Measurements from ENCODE around the gene DPYD. TPM values are rescaled to one million over a fixed set of nuclear protein-coding genes. Genes with fewer than 3 reads are reported as not detected.

The DPYD gene
- total RNA-seq, 1 experiment from 2014 or later: 0.46 TPM

DNA sequence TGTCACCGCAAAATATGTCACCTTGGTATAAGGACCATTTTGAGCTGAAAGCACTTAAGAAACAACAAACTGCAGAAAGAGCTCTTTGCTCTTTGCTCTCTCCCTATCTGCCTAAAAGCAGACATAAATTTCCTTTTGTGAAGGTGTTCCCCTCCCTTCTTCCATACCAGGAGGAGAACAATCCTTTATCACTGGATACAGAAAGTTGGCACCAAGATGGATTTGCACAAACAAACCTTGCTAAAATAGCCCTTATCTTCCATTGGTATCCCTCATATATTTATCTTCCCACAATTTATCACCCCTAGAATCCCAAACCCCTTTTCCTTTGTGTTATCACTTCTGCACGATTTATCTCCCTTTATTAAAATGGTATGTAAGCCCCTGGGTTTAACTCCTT is 51.4 kb downstream of the DPYD start:
- no peaks in the 10 kb centered on the region for H3K4me1 Mint-ChIP-seq
- POLR2A ChIA-PET: no interaction called here
- no peaks in the 10 kb centered on the region for H3K9me3 Mint-ChIP-seq
- TF ChIP-seq, protein P1, sequence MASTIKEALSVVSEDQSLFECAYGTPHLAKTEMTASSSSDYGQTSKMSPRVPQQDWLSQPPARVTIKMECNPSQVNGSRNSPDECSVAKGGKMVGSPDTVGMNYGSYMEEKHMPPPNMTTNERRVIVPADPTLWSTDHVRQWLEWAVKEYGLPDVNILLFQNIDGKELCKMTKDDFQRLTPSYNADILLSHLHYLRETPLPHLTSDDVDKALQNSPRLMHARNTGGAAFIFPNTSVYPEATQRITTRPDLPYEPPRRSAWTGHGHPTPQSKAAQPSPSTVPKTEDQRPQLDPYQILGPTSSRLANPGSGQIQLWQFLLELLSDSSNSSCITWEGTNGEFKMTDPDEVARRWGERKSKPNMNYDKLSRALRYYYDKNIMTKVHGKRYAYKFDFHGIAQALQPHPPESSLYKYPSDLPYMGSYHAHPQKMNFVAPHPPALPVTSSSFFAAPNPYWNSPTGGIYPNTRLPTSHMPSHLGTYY (CRISPR knock-in tag; IDR thresholded peaks at IDR 0.05): no peak
- TF ChIP-seq, protein P2, sequence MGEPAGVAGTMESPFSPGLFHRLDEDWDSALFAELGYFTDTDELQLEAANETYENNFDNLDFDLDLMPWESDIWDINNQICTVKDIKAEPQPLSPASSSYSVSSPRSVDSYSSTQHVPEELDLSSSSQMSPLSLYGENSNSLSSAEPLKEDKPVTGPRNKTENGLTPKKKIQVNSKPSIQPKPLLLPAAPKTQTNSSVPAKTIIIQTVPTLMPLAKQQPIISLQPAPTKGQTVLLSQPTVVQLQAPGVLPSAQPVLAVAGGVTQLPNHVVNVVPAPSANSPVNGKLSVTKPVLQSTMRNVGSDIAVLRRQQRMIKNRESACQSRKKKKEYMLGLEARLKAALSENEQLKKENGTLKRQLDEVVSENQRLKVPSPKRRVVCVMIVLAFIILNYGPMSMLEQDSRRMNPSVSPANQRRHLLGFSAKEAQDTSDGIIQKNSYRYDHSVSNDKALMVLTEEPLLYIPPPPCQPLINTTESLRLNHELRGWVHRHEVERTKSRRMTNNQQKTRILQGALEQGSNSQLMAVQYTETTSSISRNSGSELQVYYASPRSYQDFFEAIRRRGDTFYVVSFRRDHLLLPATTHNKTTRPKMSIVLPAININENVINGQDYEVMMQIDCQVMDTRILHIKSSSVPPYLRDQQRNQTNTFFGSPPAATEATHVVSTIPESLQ (CRISPR knock-in tag; IDR thresholded peaks at IDR 0.05): no peak
- TF ChIP-seq SMAD4 (CRISPR knock-in tag; IDR thresholded peaks at IDR 0.05) (no peak), FOXP1 (CRISPR knock-in tag; IDR thresholded peaks at IDR 0.05; ENCODE audit: borderline replicate concordance) (no peak), NR2C2 (CRISPR knock-in tag; IDR thresholded peaks at IDR 0.05) (no peak), HMGA2 (CRISPR knock-in tag; IDR thresholded peaks at IDR 0.05) (no peak), TEAD4 (CRISPR knock-in tag; IDR thresholded peaks at IDR 0.05) (no peak), CREB1 (CRISPR knock-in tag; IDR thresholded peaks at IDR 0.05) (no peak), ZBTB21 (CRISPR knock-in tag; IDR thresholded peaks at IDR 0.05; ENCODE audit: borderline replicate concordance) (no peak), ZNF121 (CRISPR knock-in tag; IDR thresholded peaks at IDR 0.05) (no peak), NFYB (CRISPR knock-in tag; conservative IDR thresholded peaks at IDR 0.05; ENCODE audit: low read depth) (no peak)
- TF ChIP-seq, protein P3, sequence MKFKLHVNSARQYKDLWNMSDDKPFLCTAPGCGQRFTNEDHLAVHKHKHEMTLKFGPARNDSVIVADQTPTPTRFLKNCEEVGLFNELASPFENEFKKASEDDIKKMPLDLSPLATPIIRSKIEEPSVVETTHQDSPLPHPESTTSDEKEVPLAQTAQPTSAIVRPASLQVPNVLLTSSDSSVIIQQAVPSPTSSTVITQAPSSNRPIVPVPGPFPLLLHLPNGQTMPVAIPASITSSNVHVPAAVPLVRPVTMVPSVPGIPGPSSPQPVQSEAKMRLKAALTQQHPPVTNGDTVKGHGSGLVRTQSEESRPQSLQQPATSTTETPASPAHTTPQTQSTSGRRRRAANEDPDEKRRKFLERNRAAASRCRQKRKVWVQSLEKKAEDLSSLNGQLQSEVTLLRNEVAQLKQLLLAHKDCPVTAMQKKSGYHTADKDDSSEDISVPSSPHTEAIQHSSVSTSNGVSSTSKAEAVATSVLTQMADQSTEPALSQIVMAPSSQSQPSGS (CRISPR knock-in tag; IDR thresholded peaks at IDR 0.05; ENCODE audit: borderline replicate concordance, low read depth): no peak
- H3K27ac Mint-ChIP-seq: no peak overlapping the region
- DNase-seq (ENCODE audit: low spot score) (no peak), ATAC-seq (no peak)
- no peaks in the 10 kb centered on the region for H3K36me3 Mint-ChIP-seq
- no peak overlapping the region for H3K4me3 Mint-ChIP-seq
- CTCF ChIA-PET: no interaction called here
- no peaks in the 10 kb centered on the region for H3K27me3 Mint-ChIP-seq (ENCODE audit: low read depth)

DNA sequence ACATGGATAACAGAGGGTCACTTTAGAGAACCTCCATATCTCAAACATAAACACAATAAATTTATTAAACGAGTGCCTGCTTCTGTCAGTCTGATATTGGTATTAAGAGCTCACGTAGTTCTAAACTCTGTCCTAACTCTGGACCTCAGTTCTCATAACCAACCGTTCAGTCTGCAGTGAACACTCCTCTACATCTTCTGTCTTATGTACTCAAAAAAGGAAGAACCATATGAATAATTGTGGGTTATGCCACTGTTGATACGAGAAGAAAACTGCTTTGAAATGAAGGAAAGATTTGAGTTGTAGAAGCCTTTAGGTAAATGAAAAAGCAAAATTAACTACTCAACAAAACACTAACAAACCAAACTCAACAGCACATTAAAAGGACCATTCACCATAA is 53.7 kb downstream of the DPYD start:
- CTCF ChIA-PET: no interaction called here
- Mint-ChIP-seq H3K4me1 (no peaks in the 10 kb centered on the region), H3K36me3 (no peaks in the 10 kb centered on the region), H3K27me3 (ENCODE audit: low read depth) (no peaks in the 10 kb centered on the region), H3K4me3 (no peak overlapping the region), H3K27ac (no peak overlapping the region), H3K9me3 (no peaks in the 10 kb centered on the region)
- no peak for DNase-seq (ENCODE audit: low spot score)
- ATAC-seq: no peak
- POLR2A ChIA-PET: no interaction called here
- TF ChIP-seq, protein P4, sequence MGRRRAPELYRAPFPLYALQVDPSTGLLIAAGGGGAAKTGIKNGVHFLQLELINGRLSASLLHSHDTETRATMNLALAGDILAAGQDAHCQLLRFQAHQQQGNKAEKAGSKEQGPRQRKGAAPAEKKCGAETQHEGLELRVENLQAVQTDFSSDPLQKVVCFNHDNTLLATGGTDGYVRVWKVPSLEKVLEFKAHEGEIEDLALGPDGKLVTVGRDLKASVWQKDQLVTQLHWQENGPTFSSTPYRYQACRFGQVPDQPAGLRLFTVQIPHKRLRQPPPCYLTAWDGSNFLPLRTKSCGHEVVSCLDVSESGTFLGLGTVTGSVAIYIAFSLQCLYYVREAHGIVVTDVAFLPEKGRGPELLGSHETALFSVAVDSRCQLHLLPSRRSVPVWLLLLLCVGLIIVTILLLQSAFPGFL (CRISPR knock-in tag; IDR thresholded peaks at IDR 0.05; ENCODE audit: borderline replicate concordance): no peak
- TF ChIP-seq ZNF671 (CRISPR knock-in tag; IDR thresholded peaks at IDR 0.05) (no peak), ATF1 (CRISPR knock-in tag; IDR thresholded peaks at IDR 0.05) (no peak), CREB1 (CRISPR knock-in tag; IDR thresholded peaks at IDR 0.05) (no peak), EMX1 (CRISPR knock-in tag; IDR thresholded peaks at IDR 0.05) (no peak), SP1 (CRISPR knock-in tag; conservative IDR thresholded peaks at IDR 0.05) (no peak), SMAD3 (CRISPR knock-in tag; IDR thresholded peaks at IDR 0.05; ENCODE audit: borderline replicate concordance) (no peak)
- TF ChIP-seq, protein P5, sequence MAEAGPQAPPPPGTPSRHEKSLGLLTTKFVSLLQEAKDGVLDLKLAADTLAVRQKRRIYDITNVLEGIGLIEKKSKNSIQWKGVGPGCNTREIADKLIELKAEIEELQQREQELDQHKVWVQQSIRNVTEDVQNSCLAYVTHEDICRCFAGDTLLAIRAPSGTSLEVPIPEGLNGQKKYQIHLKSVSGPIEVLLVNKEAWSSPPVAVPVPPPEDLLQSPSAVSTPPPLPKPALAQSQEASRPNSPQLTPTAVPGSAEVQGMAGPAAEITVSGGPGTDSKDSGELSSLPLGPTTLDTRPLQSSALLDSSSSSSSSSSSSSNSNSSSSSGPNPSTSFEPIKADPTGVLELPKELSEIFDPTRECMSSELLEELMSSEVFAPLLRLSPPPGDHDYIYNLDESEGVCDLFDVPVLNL (CRISPR knock-in tag; IDR thresholded peaks at IDR 0.05; ENCODE audit: borderline replicate concordance, low read depth): no peak
- TF ChIP-seq, protein P6, sequence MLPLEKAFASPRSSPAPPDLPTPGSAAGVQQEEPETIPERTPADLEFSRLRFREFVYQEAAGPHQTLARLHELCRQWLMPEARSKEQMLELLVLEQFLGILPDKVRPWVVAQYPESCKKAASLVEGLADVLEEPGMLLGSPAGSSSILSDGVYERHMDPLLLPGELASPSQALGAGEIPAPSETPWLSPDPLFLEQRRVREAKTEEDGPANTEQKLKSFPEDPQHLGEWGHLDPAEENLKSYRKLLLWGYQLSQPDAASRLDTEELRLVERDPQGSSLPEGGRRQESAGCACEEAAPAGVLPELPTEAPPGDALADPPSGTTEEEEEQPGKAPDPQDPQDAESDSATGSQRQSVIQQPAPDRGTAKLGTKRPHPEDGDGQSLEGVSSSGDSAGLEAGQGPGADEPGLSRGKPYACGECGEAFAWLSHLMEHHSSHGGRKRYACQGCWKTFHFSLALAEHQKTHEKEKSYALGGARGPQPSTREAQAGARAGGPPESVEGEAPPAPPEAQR (CRISPR knock-in tag; IDR thresholded peaks at IDR 0.05): no peak

Measured in WTC11 (cell line).